Activated CD8-positive, alpha-beta T cell treated with anti-CD3 and anti-CD28 coated beads for 36 hours (primary cell): ENCODE results near the gene MMEL1. TPM values are rescaled to one million over a fixed set of nuclear protein-coding genes. Genes with fewer than 3 reads are reported as not detected.

Experiments used
- ATAC-seq: fragments of 200-7000 bp; cut with Tn5 transposase; one replicate; pipeline ENCODE4 v1.10.0; 2021; ENCODE audit warnings: mild to moderate bottlenecking, moderate library complexity
- CTCF ChIA-PET: fragments of 350-600 bp; sonication (Branson Sonifier 250); formaldehyde crosslinking; loops from one replicate; lab custom pipeline; 2021; ENCODE audit warnings: antibody characterized with exemption; lab: Charles Lee
- POLR2A ChIA-PET: fragments of 350-600 bp; sonication (Branson Sonifier 250); formaldehyde crosslinking; loops from one replicate; lab custom pipeline; 2021; ENCODE audit warnings: antibody characterized with exemption; lab: Charles Lee
- DNase-seq: peaks from one replicate; pipeline ENCODE4 v3.0.0-alpha.2; 2020
- H3K27ac Mint-ChIP-seq: one replicate; pipeline ENCODE4 v1.8.0; 2021; ENCODE audit warnings: mild to moderate bottlenecking, mixed read lengths
- H3K27me3 Mint-ChIP-seq: one replicate; pipeline ENCODE4 v1.8.0; 2021; ENCODE audit warnings: mixed read lengths
- H3K36me3 Mint-ChIP-seq: one replicate; pipeline ENCODE4 v1.8.0; 2021; ENCODE audit warnings: low read depth, mixed read lengths
- H3K4me1 Mint-ChIP-seq: one replicate; pipeline ENCODE4 v1.8.0; 2021; ENCODE audit warnings: low read depth, mixed read lengths
- H3K4me3 Mint-ChIP-seq: one replicate; pipeline ENCODE4 v1.8.0; 2021; ENCODE audit warnings: mild to moderate bottlenecking, moderate library complexity, mixed read lengths
- H3K9me3 Mint-ChIP-seq: one replicate; pipeline ENCODE4 v1.8.0; 2021; ENCODE audit warnings: mixed read lengths
- CTCF ChIP-seq: fragments of 200-600 bp; IDR thresholded peaks from one replicate; pipeline ENCODE4 v1.8.0; 2022; ENCODE audit warnings: antibody characterized with exemption, mild to moderate bottlenecking
- intact Hi-C: fragments of 100-400 bp; cut with micrococcal nuclease; formaldehyde crosslinking; loops from one replicate; pipeline ENCODE4 v1.10.0; 2022
- total RNA-seq, 2 experiments: library from RNA; stranded (reverse); gene quantifications; one replicate each; pipeline ENCODE4 v1.2.3, GENCODE V29; 2021

Gene MMEL1
- total RNA-seq, 2 experiments from 2014 or later, result 1.8 to 3.1 TPM

- ChIA-PET CTCF (no interaction called here), POLR2A (no interaction called here)
- Mint-ChIP-seq H3K36me3 (no peaks in the 10 kb centered on the region), H3K27me3 (no peaks in the 10 kb centered on the region), H3K4me3 (no peak overlapping the region), H3K4me1 (no peaks in the 10 kb centered on the region), H3K27ac (no peak overlapping the region), H3K9me3 (no peaks in the 10 kb centered on the region)
- DNase-seq, result no peak
- intact Hi-C loops, result no loop called here
- ATAC-seq, result no peak
- TF ChIP-seq CTCF, result no peak
Observed at GRCh38 chr1:2604844-2605508, 27.8 kb downstream of the MMEL1 start.

GRCh38 chr1:2604156-2604843 is 28.5 kb downstream of the MMEL1 start:
- Mint-ChIP-seq H3K4me1 (no peaks in the 10 kb centered on the region), H3K4me3 (no peak overlapping the region), H3K9me3 (no peaks in the 10 kb centered on the region), H3K27ac (no peak overlapping the region), H3K27me3 (no peaks in the 10 kb centered on the region), H3K36me3 (no peaks in the 10 kb centered on the region)
- intact Hi-C loops, result no loop called here
- ATAC-seq (no peak), DNase-seq (no peak)
- TF ChIP-seq CTCF, result no peak
- ChIA-PET POLR2A (no interaction called here), CTCF (no interaction called here)

- intact Hi-C loops, result no loop called here
- no peak for TF ChIP-seq CTCF
- Mint-ChIP-seq H3K36me3 (no peaks in the 10 kb centered on the region), H3K4me1 (no peaks in the 10 kb centered on the region), H3K9me3 (peaks cover 2% of the 10 kb centered on the region), H3K27me3 (no peaks in the 10 kb centered on the region), H3K27ac (no peak overlapping the region), H3K4me3 (no peak overlapping the region)
- no peak for ATAC-seq
- no peak for DNase-seq
- CTCF ChIA-PET, result no interaction called here
- POLR2A ChIA-PET, result no interaction called here
Observed at GRCh38 chr1:2603521-2604155, 29.2 kb downstream of the MMEL1 start.

GRCh38 chr1:2602866-2603520 is 29.8 kb downstream of the MMEL1 start:
- Mint-ChIP-seq H3K9me3 (peaks cover 7% of the 10 kb centered on the region), H3K4me1 (no peaks in the 10 kb centered on the region), H3K4me3 (no peak overlapping the region), H3K27me3 (no peaks in the 10 kb centered on the region), H3K27ac (no peak overlapping the region), H3K36me3 (no peaks in the 10 kb centered on the region)
- no peak for ATAC-seq
- ChIA-PET POLR2A (no interaction called here), CTCF (no interaction called here)
- intact Hi-C loops, result no loop called here
- no peak for TF ChIP-seq CTCF
- no peak for DNase-seq
